GM12878 (cell line): ENCODE measurements around the gene DNAJC15.

Experiments used
- BCL11A ChIP-seq: IDR thresholded peaks from 2 replicates; pipeline ENCODE4 v1.6.1; 2011; ENCODE audit warnings: low read depth, low read length
- CREB1 ChIP-seq: IDR thresholded peaks from 2 replicates; pipeline ENCODE4 v1.6.1; 2012; ENCODE audit warnings: low read depth, mild to moderate bottlenecking, inconsistent platforms
- CTCF ChIP-seq, 3 experiments: IDR thresholded peaks in 2 of 3; conservative IDR thresholded peaks in 1 of 3; 2 replicates each; pipeline ENCODE4 v1.5.1; 2011; ENCODE audit warnings: low read depth in 3 of 3, low read length in 3 of 3, mild to moderate bottlenecking in 3 of 3, control low read depth in 2 of 3, moderate library complexity in 2 of 3, inconsistent platforms in 1 of 3, mixed read lengths in 1 of 3; ENCODE audit not compliant: control insufficient read depth in 2 of 3, insufficient read depth in 1 of 3; ENCODE audit errors: extremely low read depth in 1 of 3
- FOXM1 ChIP-seq: IDR thresholded peaks from 2 replicates; pipeline ENCODE4 v1.6.1; 2012; ENCODE audit warnings: low read depth, mild to moderate bottlenecking, inconsistent platforms, low read length, moderate library complexity
- POLR2A ChIP-seq: IDR thresholded peaks from 2 replicates; pipeline ENCODE4 v1.6.1; 2011; ENCODE audit warnings: low read depth, mild to moderate bottlenecking, low read length
- YY1 ChIP-seq: IDR thresholded peaks from 2 replicates; pipeline ENCODE4 v1.6.1; 2011; ENCODE audit warnings: low read depth, mild to moderate bottlenecking, low read length

DNA sequence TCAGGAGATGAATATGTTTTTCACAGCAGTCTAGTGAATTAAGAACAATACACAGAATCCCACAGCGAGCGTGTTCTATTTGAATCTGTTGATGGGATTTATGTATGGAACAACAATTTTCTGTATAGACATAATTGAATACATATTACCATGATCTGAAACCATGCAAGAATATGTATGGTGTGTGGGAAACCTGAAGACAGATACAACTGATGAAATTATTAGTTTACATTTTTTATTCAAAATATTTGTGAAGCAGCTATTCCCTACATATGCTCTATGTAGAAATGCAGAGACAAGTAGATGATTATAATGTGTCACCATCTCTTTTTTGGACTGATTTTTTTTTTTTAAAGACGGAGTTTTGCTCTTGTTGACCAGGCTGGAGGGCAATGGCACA is 91.8 kb downstream of the DNAJC15 start:
- TF ChIP-seq POLR2A: no peak
- no peak for TF ChIP-seq YY1
- TF ChIP-seq CTCF (IDR thresholded peaks at IDR 0.05 in 2 of 3, conservative IDR thresholded peaks at IDR 0.05 in 1 of 3; ENCODE audit: control insufficient read depth in 2 of 3, extremely low read depth in 1 of 3, insufficient read depth in 1 of 3, low read depth in 3 of 3, low read length in 3 of 3): no peak
- no peak for TF ChIP-seq CREB1
- TF ChIP-seq BCL11A: no peak
- TF ChIP-seq FOXM1: no peak
